HG02852 (cell line): ENCODE results near the gene PDLIM5.
"Not testable (repeated sequence)": the region's sequence is repeated elsewhere in the genome, so short reads cannot be mapped to it uniquely, and the experiment has no call there.

ENCODE experiments used
- ATAC-seq: cut with Tn5 transposase; IDR thresholded peaks from one replicate; pipeline ENCODE4 v1.9.1; 2021; ENCODE audit warnings: mild to moderate bottlenecking, moderate library complexity; ENCODE audit not compliant: unreplicated experiment

Gene PDLIM5

GRCh38 chr4:94459462-94460161, 7.9 kb downstream of the PDLIM5 start:
- ATAC-seq, result no peak

- ATAC-seq, result no peak
Observed at GRCh38 chr4:94461506-94461905, 9.8 kb downstream of the PDLIM5 start.

- no peak for ATAC-seq
Observed at GRCh38 chr4:94462572-94462971, 10.8 kb downstream of the PDLIM5 start.

GRCh38 chr4:94463771-94464170, 12.0 kb downstream of the PDLIM5 start:
- ATAC-seq, result no peak

- no peak for ATAC-seq
Observed at GRCh38 chr4:94466371-94466770, 14.6 kb downstream of the PDLIM5 start.

- no peak for ATAC-seq
Observed at GRCh38 chr4:94466923-94467322, 15.2 kb downstream of the PDLIM5 start.

GRCh38 chr4:94468093-94468769, 16.5 kb downstream of the PDLIM5 start:
- ATAC-seq, result no peak

GRCh38 chr4:94469221-94469784, 17.6 kb downstream of the PDLIM5 start:
- ATAC-seq, result no peak

GRCh38 chr4:94470132-94470531, 18.4 kb downstream of the PDLIM5 start:
- ATAC-seq, result no peak

GRCh38 chr4:94470782-94471181, 19.0 kb downstream of the PDLIM5 start:
- not testable (repeated sequence) for ATAC-seq

- no peak for ATAC-seq
Observed at GRCh38 chr4:94472056-94472826, 20.5 kb downstream of the PDLIM5 start.

GRCh38 chr4:94475050-94475449, 23.3 kb downstream of the PDLIM5 start:
- ATAC-seq, result no peak

GRCh38 chr4:94475794-94476193, 24.1 kb downstream of the PDLIM5 start:
- no peak for ATAC-seq

GRCh38 chr4:94477227-94477626, 25.5 kb downstream of the PDLIM5 start:
- no peak for ATAC-seq

GRCh38 chr4:94478805-94479204, 27.1 kb downstream of the PDLIM5 start:
- not testable (repeated sequence) for ATAC-seq

GRCh38 chr4:94479358-94480141, 27.8 kb downstream of the PDLIM5 start:
- no peak for ATAC-seq

- ATAC-seq, result no peak
Observed at GRCh38 chr4:94480362-94480951, 28.7 kb downstream of the PDLIM5 start.

GRCh38 chr4:94483895-94484294, 32.2 kb downstream of the PDLIM5 start:
- ATAC-seq, result no peak

GRCh38 chr4:94484818-94485217, 33.1 kb downstream of the PDLIM5 start:
- ATAC-seq, result no peak

GRCh38 chr4:94486372-94486801, 34.6 kb downstream of the PDLIM5 start:
- no peak for ATAC-seq
